GM10266 (cell line): ENCODE results near the gene BMPR1B.

ENCODE experiments used
- DNase-seq: peaks from one replicate; pipeline ENCODE4 v3.0.0; 2012; ENCODE audit errors: extremely low spot score
- TF ChIP-seq, protein P1 (sequence below): IDR thresholded peaks from 2 replicates; pipeline ENCODE4 v1.5.1; 2012; ENCODE audit warnings: mild to moderate bottlenecking, low read depth; ENCODE audit not compliant: control insufficient read depth, insufficient read depth; ENCODE audit errors: missing control alignments

BMPR1B gene

DNA sequence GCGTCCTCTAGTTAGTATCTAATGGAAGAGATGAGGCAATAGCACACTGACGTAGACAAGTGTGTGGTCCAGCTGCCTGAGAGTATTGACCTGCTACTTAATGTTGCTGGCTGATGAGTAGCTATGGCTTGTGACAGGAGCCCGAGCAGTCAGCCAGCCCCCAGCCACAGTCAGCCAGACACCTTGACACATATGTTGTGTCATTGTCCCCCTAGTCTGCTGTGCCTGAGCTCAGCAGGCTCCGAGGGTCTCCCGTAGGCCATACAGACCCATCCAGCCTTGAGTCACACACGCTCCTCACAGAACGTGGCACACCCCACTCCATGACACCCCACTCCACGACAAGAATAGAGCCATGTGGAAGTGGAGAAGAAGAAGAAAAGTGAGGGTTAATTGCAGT is 428.9 kb downstream of the BMPR1B start:
- DNase-seq, result no peak
- TF ChIP-seq, protein P1, sequence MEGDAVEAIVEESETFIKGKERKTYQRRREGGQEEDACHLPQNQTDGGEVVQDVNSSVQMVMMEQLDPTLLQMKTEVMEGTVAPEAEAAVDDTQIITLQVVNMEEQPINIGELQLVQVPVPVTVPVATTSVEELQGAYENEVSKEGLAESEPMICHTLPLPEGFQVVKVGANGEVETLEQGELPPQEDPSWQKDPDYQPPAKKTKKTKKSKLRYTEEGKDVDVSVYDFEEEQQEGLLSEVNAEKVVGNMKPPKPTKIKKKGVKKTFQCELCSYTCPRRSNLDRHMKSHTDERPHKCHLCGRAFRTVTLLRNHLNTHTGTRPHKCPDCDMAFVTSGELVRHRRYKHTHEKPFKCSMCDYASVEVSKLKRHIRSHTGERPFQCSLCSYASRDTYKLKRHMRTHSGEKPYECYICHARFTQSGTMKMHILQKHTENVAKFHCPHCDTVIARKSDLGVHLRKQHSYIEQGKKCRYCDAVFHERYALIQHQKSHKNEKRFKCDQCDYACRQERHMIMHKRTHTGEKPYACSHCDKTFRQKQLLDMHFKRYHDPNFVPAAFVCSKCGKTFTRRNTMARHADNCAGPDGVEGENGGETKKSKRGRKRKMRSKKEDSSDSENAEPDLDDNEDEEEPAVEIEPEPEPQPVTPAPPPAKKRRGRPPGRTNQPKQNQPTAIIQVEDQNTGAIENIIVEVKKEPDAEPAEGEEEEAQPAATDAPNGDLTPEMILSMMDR, result no peak

DNA sequence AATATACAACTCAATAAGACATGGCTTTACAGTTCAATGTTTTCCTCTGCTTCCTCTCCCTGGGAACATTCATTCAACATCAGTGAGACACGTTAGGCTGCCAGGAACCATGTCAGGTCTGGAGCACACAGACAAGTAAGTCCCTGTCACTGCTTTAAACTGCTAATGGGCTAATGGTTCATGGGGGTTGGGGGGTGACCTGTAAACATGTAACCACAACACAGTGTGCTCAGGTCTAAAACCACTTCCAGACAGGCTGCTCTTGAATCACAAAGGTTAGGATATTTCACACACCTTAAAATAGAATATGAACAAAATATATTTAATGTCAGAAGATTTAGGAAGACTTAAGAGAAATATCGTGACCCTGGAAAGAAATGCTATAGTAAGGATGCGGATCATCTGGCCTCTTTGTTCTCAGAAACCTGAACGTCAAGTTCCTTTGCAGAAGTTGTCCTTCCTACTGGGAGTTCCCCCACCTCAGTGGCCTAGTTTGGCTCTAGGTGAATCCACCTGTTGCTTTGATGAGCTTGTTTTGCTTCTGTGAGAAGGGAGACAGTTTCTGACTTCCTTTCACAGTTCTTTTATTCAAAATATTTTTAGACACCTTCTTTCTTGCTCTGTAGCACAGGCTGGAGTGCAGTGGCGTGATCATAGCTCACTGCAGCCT is 431.1 kb downstream of the BMPR1B start:
- no peak for DNase-seq
- TF ChIP-seq, protein P1, result no peak

DNA sequence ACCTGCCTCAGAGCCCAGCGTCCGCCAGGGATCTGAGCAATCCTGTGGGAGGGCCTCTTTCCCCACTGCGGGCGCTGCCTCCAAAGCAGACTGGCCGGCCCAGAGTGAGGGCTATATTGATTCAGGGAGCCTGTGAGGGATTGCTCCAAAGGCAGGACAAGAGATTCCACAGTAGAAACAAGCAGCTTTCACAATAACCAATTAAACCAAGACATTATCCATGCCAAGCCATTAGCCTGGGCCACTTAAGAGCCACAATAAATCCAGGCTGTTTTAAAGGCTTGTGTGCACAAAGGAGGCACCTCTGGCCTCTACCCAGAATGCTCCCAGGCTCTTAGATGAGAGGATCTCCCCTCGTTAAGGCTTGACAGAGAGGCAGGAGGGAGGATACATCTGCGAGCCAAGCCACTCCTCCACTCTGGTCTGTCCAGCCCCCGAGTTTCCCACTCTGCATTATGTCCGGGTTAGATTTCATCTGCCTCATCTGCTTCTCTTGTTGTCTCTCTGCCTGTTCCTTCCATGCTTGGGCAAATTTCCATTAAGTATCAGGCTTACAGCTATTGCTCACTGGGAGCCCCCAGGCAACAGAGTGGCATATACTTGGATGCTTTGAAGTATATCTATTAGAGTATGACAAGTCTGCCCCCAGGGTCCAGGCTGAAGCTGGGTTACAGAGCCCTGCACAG is 433.1 kb downstream of the BMPR1B start:
- no peak for DNase-seq
- TF ChIP-seq, protein P1, result no peak

DNA sequence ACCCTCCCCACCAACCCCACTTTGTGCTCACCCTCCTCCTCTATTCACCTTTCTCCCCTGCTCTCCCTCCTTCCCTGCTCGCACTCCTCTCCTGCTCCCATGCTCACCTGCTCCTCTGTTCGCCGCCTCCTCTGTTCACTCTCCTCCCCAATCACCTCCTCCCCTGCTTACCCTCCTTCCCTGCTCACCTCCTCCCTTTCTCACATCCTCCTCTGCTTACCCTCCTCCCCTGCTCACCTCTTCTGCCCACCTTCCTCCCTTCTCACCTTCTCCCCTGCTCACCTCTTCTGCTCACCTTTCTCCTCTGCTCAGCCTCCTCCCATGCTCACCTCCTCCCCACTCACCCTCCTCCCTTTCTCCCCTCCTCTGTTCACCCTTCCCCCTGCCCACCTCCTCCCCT is 433.8 kb downstream of the BMPR1B start:
- TF ChIP-seq, protein P1, result no peak

DNA sequence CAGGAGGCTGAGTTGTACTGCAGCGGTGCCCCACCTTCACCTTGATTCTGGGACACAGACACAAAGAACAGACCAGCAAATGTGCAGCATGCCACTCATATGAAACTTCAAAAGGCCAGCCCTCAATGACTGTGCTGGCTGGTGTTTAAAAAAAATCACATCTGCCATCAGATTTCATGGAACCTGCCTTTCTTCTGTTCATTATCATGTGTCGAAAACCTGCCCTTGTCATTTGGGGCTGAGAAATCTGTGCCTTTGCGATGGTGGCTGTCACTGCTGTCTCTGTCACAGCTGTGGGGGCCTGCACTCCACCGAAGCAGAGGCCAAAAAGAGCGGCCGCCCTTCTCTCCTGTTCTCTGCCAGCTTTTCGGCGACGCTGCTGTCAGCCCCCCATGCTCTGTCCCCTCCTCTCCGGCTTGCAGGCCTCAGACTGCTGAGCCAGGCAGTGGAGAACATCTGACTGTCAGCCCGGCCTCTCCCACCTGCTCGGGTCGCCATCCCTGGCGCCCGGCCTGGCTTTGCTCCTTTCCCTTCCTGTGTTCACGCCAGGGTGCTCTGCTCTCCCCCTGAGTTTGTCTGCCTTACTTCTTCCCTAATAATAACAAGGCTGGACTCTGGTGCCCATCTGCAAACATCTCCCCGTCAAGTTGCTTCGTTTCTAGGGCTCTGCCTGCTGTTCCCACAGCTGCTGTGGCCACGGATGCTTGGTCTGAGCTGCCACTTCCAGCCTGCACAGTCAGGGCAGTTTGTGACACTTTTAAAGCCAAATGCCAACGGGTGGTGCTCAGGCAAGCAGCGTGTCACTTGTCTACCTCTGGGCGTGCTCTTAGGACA is 435.9 kb downstream of the BMPR1B start:
- TF ChIP-seq, protein P1, result no peak
- DNase-seq, result no peak

More for the DNA sequence above, 433.8 kb downstream of the BMPR1B start:
- no peak for DNase-seq

DNA sequence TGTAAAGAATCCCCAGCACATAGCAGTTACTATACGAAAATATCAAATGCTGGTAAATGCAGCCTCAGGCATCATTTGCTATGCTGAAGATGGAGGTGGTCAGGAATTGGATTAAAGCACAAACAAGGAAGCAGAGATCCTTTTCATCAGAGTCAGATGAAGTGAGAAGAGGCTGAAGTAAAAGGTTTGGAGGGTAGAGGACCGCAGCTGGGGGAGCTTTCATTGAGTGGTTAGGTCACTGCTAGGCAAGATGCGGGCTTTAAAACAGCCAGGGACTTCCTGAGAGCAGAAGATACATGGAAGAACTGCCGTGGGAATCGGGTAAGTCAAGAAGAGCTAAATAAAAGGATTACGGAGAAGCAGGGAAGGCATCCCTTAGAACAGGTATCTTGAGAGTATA is 439.6 kb downstream of the BMPR1B start:
- no peak for DNase-seq
- TF ChIP-seq, protein P1, result no peak
